Hematopoietic multipotent progenitor cell treated with erythropoietin and hydrocortisone succinate and interleukin-3 and kit ligand, for 17 days (in vitro differentiated cells): Measurements from ENCODE around the gene FCER2.
A peak's percentile ranks its signal among the peaks of the same experiment; 100 is the strongest.

Experiments
- DNase-seq: peaks from one replicate; pipeline ENCODE4 v3.0.0-alpha.2; 2015; ENCODE audit warnings: low spot score

The FCER2 gene

GRCh38 chr19:7676854-7677253 lies 25.1 kb downstream of the FCER2 start, which contains the start of gene MCEMP1:
TSS of gene MCEMP1 (plus strand) at chr19:7677090. CDS start at chr19:7677121, 31 bp downstream.
- DNase-seq, result no peak

GRCh38 chr19:7676376-7676775 lies 25.6 kb downstream of the FCER2 start:
- no peak for DNase-seq

- DNase-seq, result peak; percentile 53
Measured at GRCh38 chr19:7674010-7675005, 27.6 kb downstream of the FCER2 start.

DNA sequence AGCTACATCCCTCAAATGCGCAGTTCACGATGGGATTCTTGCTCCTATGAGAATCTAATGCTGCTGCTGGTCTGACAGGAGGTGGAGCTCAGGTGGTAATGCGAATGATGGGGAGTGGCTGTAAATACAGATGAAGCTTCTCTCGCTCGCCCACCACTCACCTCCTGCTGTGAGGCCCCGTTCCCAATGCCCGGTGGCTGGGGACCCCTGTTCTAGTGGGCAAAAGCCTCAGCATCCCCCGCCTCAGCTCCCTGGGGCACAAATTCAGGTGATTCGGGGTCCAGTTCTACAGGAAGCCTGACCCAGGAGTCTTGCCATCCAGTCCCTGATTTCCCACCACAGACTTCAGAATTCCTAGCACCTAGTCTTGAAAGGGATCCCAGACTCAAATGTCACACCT lies 29.4 kb downstream of the FCER2 start:
- DNase-seq, result no peak

DNA sequence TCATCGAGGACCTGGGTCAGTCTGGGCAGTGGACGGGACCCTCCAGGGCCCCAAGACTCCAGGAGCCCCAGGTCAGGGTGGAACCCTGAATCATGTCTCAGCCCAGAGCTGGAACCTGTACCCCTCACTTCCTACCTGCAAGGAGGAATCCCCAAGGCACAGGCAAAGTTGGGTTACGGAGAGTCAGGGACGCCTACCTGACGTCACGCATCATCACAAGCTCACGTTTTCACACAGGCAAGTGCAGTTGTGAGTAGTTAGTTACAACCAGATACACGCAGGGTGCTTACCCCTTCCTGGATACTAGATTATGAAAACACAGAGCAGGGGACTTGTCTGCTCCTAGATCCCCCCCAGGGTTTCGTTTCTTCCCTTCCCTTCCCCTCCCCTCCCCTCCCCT lies 31.1 kb downstream of the FCER2 start:
- DNase-seq, result no peak

- DNase-seq, result no peak
Measured at GRCh38 chr19:7670150-7670783, 31.7 kb downstream of the FCER2 start.

DNA sequence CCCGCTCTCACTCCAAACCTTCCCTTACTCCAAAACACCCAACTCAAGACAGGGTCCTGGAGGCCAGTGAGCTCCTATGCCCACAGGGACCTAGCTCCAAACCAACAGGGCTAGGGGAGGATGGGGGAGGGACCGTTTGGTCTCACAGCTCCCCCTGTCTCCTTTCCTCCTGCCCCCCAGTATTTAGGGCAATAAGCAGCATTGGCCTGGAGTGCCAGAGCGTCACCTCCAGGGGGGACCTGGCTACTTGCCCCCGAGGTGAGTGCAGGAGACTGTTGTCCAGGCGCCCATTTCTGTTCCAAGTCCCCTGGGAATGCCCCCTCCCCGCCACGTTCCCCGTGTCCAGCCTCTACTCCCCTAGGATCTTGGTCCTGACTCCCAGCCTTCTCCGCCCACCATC lies 32.3 kb downstream of the FCER2 start:
- DNase-seq, result no peak

GRCh38 chr19:7668842-7669241 lies 33.1 kb downstream of the FCER2 start, which contains the start of gene RETN:
TSS of gene RETN (plus strand) at chr19:7669049. CDS start at chr19:7669327, 278 bp downstream.
- no peak for DNase-seq

- no peak for DNase-seq
Measured at GRCh38 chr19:7665076-7665475, 36.9 kb downstream of the FCER2 start.

DNA sequence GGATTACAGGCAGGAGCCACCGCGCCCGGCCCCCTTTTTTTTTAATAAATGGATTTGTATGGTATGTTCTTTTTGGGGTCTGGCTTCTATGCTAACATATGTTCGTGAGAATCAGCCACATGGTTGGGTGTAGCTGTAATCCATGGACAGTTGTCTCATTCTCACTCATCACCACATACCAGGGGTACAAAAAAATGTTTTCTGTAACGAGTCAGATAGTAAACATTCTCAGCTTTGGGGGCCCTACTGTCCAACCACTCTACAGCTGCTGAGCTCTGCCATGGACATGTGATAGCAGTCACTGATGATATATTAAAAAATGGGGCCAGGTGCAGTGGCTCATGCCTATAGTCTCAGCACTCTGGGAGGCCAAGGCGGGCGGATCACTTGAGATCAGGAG lies 38.2 kb downstream of the FCER2 start:
- DNase-seq, result no peak

DNA sequence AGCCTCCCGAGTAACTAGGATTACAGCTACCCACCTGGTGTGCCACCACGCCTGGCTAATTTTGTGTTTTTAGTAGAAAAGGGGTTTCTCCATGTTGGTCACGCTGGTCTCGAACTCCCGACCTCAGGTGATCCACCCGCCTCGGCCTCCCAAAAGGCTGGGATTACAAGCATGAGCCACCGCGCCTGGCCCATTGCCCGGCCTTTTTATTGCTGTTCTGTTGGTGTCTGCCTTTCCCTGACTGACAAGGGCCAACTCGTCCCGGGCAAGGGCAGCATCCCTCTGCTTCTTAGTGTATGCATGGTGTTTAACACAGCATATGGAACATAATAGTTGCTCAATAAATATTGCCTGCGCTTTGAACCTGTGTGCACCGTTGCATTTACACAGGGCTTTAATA lies 39.3 kb downstream of the FCER2 start:
- DNase-seq, result no peak

DNA sequence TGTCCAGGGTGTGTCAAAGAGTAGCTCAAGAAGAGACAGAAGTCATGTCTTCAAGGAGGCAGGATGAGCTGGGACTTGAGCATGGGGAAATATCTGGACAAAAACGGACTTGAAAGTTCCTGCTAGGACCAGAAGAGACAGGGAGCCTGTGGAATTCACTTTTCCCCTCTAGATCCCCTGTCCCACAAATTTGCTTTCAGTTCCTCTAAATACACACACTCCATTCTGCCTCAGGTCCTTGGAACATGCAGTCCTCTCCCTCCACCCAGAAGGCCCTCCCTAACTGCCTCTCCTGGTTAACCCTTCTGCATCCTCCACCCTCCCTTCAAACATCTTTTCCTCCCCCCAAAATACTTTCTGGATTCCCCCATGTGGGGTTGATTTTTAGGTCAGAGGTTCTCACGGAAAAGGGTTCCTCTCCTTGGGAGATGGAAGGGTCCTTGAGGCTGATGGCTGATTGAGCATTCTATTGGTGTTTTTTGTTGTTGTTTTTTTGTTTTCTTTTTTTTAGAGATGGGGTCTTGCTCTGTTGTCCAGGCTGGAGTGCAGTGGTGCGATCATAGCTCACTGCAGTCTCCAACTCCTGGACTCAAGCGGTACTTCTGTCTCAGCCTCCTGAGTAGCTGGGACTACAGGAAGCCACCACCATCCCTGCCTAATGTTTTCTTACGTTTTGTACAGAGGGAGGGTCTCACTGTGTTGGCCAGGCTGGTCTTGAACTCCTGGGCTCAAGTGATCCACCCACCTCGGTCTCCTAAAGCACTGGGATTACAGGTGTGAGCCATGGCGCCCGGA lies 40.0 kb downstream of the FCER2 start:
- no peak for DNase-seq

DNA sequence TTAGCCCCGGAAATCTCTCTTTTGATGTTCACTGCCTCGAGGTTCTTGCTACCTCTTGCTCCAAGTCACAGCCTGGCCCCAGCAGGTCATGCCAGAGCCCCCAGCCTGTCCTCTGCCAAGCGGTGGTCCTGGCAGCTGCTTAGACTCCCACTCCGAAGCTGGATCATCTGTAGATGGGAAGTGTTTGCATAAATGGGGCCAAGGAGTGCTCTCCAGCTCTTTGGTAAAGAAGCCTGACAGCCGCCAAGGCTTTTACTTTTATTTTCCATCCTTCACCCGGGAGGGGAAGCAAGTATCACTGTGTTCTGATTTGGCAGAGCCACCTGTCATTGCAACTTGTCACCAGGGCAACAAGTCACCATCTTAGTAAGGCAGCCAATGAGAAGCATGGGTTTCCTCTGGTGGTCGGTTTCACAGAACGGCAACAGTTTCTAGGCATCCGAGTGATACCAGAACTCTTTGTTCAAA lies 43.7 kb downstream of the FCER2 start:
- no peak for DNase-seq

- no peak for DNase-seq
Measured at GRCh38 chr19:7657131-7657751, 44.7 kb downstream of the FCER2 start.

DNA sequence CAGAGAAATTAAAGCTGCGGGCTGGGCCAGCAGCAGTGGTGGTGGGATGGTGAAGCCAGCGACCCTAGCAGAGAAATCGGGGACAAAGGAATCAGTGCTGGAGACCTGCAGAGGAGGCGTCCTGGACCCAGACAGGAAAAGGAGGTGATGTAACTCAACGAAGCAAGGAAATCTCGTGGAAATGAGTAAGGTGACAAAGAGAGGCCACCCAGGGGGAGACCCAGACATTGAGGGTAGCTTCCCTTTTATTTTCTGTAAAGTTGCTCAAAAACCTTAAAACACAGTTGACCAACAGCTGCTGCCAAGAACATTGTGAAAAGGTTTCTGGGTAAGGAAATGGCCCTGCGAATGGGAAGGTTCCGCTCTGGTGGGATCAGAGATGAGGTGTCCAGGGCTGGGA lies 46.4 kb downstream of the FCER2 start:
- DNase-seq, result no peak

GRCh38 chr19:7654401-7654800 lies 47.5 kb downstream of the FCER2 start:
- DNase-seq, result no peak

- peak; percentile 90 for DNase-seq
Measured at GRCh38 chr19:7652061-7652641, 49.8 kb downstream of the FCER2 start.

- DNase-seq, result no peak
Measured at GRCh38 chr19:7650148-7650547, 51.8 kb downstream of the FCER2 start.

DNA sequence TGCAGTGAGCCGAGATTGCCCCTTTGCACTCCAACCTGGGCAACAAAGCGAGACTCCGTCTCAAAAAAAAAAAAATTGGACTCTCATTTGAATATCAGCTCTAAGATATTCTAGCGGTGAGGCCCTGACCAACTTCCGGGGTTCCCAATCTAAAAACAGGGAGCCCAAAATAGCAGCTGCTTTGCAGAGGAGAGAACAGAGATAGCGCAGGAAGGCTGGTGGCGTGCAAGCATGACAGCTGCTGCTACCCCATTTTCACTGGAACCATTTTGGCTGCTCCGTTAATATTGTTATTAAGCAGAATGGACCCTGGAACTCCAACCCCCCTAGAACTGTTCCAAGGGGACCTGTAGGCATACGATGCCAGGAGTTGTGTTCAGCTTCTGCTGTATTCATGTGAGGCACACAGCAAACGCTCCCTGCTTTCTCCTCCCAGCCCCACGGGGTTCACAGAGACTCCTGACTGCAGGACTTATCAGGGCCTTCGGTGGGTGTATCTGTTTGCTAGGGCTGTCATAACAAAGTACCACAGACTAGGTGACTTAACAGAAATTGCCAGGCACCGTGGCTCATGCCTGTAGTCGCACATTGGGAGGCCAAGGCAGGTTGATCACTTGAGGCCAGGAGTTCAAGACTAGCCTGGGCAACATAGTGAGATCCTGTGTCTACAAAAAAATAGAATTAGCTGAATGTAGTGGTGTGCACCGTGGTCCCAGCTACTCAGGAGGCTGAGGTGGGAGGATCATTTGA lies 53.5 kb downstream of the FCER2 start:
- peak; percentile 67 for DNase-seq

DNA sequence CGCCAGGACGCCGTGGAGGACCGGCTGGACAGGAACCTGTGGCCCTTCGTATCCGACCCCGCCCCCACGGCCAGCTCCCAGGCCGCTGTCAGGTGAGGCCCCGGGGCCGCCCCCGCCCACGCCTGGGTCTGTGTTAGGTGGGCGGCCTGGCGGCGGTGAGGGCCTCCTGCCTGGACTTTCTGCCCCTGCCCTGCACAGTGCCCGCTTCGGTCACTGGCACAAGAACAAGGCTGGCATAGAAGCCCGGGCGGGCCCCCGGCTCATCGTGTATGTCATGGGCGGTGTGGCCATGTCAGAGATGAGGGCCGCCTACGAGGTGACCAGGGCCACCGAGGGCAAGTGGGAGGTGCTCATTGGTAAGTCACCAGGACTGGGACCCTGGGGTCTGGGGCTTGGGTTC lies 54.8 kb downstream of the FCER2 start:
- DNase-seq, result no peak

- no peak for DNase-seq
Measured at GRCh38 chr19:7646426-7646700, 55.6 kb downstream of the FCER2 start.
